Retina (tissue), 1 donor: ENCODE data around the gene MUC12.
"Not testable (repeated sequence)": the region's sequence is repeated elsewhere in the genome, so short reads cannot be mapped to it uniquely, and the experiment has no call there.

Source experiments
- DNase-seq: peaks from one replicate; pipeline ENCODE4 v3.0.0-alpha.2; 2016

Gene MUC12

GRCh38 chr7:100969066-100969615 is at the start of gene MUC12:
Gene MUC12 (plus strand): TSS chr7:100969565. CDS start chr7:100969623, 58 bp downstream.
- DNase-seq, result no peak

GRCh38 chr7:100919779-100920437 is 49.5 kb upstream of the MUC12 start:
- not testable (repeated sequence) for DNase-seq

- no peak for DNase-seq
Observed at GRCh38 chr7:100921039-100921438, 48.3 kb upstream of the MUC12 start.

- DNase-seq, result not testable (repeated sequence)
Observed at GRCh38 chr7:100923616-100924015, 45.7 kb upstream of the MUC12 start.

- no peak for DNase-seq
Observed at GRCh38 chr7:100929808-100930174, 39.6 kb upstream of the MUC12 start.

GRCh38 chr7:100933734-100934133 is 35.6 kb upstream of the MUC12 start:
- DNase-seq, result no peak

- not testable (repeated sequence) for DNase-seq
Observed at GRCh38 chr7:100935381-100935780, 34.0 kb upstream of the MUC12 start.

- not testable (repeated sequence) for DNase-seq
Observed at GRCh38 chr7:100936167-100936566, 33.2 kb upstream of the MUC12 start.

GRCh38 chr7:100942045-100942774 is 27.2 kb upstream of the MUC12 start:
- DNase-seq, result no peak

- DNase-seq, result no peak
Observed at GRCh38 chr7:100943693-100944092, 25.7 kb upstream of the MUC12 start.

- no peak for DNase-seq
Observed at GRCh38 chr7:100944138-100944537, 25.2 kb upstream of the MUC12 start.

- no peak for DNase-seq
Observed at GRCh38 chr7:100946111-100946510, 23.3 kb upstream of the MUC12 start.

GRCh38 chr7:100946766-100947365 is 22.5 kb upstream of the MUC12 start:
- DNase-seq, result no peak

GRCh38 chr7:100947792-100948191 is 21.6 kb upstream of the MUC12 start:
- DNase-seq, result no peak

- no peak for DNase-seq
Observed at GRCh38 chr7:100949227-100949932, 20.0 kb upstream of the MUC12 start, which contains the start of gene MUC3A. Gene MUC3A (plus strand): TSS chr7:100949534. CDS start chr7:100949625, 91 bp downstream.

GRCh38 chr7:100949933-100950443 is 19.4 kb upstream of the MUC12 start:
- DNase-seq, result no peak

GRCh38 chr7:100951172-100951571 is 18.2 kb upstream of the MUC12 start:
- peak; percentile 60 for DNase-seq

GRCh38 chr7:100951888-100952560 is 17.3 kb upstream of the MUC12 start:
- DNase-seq, result no peak

- no peak for DNase-seq
Observed at GRCh38 chr7:100952641-100953040, 16.7 kb upstream of the MUC12 start.

GRCh38 chr7:100957832-100958421 is 11.4 kb upstream of the MUC12 start:
- no peak for DNase-seq

GRCh38 chr7:100959894-100960293 is 9.5 kb upstream of the MUC12 start:
- no peak for DNase-seq

GRCh38 chr7:100962537-100962936 is 6.8 kb upstream of the MUC12 start:
- DNase-seq, result no peak
